Astrocyte of the cerebellum (primary cell): ENCODE data around the gene HEBP1.

Source experiments
- DNase-seq: peaks from one replicate; pipeline ENCODE4 v3.0.0-alpha.2; 2011; ENCODE audit warnings: low read depth
- H3K4me3 ChIP-seq: 2 replicates; pipeline ENCODE4 v1.5.1; 2011; ENCODE audit warnings: mild to moderate bottlenecking, low read depth, low read length, moderate library complexity
- in situ Hi-C: cut with HindIII; loops from 2 replicates; pipeline ENCODE4 v1.10.0; 2017; ENCODE audit warnings: low sequenced_read_pairs
- TF ChIP-seq, protein P1 (sequence below): IDR thresholded peaks from 2 replicates; pipeline ENCODE4 v1.5.1; 2012; ENCODE audit warnings: low read length, low read depth, moderate library complexity, mild to moderate bottlenecking; ENCODE audit errors: missing control alignments

Gene HEBP1

DNA sequence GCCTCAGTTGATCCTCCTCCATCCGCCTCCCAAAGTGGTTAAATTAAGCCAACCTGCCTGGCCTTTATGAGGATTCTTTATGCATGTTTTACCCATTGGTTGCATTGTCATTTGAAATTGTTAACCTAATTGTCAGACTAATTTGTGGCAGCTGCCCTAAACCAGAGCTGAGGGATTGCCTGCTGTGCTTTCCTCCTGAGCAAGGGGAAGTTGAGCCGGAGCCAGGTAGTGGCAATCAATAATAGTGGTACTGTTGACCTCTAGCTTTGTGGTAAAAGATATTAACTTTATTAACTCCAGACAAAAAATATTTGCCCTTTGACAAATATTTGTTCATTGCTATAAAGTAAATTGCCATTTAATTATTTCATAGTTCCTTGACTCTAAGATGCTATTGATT is 5.6 kb upstream of the HEBP1 start:
- TF ChIP-seq, protein P1, sequence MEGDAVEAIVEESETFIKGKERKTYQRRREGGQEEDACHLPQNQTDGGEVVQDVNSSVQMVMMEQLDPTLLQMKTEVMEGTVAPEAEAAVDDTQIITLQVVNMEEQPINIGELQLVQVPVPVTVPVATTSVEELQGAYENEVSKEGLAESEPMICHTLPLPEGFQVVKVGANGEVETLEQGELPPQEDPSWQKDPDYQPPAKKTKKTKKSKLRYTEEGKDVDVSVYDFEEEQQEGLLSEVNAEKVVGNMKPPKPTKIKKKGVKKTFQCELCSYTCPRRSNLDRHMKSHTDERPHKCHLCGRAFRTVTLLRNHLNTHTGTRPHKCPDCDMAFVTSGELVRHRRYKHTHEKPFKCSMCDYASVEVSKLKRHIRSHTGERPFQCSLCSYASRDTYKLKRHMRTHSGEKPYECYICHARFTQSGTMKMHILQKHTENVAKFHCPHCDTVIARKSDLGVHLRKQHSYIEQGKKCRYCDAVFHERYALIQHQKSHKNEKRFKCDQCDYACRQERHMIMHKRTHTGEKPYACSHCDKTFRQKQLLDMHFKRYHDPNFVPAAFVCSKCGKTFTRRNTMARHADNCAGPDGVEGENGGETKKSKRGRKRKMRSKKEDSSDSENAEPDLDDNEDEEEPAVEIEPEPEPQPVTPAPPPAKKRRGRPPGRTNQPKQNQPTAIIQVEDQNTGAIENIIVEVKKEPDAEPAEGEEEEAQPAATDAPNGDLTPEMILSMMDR: no peak
- no peak for DNase-seq
- H3K4me3 ChIP-seq: no peak overlapping the region
- in situ Hi-C loops: no loop called here

DNA sequence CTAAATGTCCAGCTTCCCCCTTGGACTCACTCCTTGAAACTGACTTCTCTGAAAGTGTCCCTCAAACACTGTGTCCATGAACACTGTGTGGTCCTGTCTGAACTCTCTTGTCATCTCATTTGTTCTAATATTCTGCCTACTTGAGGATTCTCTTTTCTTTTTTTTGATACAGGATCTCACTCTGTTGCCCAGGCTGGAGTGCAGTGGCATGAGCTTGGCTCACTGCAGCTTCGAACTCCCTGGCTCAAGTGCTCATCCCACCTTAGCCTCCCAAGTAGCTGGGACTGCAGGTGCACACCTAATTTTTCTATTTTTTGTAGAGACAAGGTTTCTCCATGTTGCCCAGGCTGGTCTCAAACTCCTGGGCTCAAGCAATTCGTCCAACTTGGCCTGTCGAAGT is 4.9 kb upstream of the HEBP1 start:
- TF ChIP-seq, protein P1: no peak
- no peak for DNase-seq
- H3K4me3 ChIP-seq: no peak overlapping the region
- in situ Hi-C loops: no loop called here

DNA sequence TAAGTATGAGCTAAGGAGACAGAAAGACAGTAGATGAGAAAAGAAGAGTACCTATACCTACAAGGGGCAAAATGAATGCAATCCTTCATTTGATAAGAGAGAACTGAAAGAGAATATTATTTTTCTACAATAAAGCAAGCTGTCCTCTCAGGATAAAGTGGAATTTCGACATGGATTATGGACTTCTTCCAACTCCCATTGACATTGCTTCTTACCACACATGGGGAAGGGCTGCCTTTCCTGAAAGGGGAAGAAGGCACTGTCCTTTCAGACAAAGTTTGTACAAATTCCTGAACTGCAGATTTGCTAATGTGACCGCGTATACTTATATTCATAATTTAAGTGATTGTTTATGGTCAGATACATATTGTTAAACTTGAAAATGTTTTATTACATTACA is 4.3 kb upstream of the HEBP1 start:
- in situ Hi-C loops: no loop called here
- TF ChIP-seq, protein P1: no peak
- H3K4me3 ChIP-seq: no peak overlapping the region
- DNase-seq: no peak

DNA sequence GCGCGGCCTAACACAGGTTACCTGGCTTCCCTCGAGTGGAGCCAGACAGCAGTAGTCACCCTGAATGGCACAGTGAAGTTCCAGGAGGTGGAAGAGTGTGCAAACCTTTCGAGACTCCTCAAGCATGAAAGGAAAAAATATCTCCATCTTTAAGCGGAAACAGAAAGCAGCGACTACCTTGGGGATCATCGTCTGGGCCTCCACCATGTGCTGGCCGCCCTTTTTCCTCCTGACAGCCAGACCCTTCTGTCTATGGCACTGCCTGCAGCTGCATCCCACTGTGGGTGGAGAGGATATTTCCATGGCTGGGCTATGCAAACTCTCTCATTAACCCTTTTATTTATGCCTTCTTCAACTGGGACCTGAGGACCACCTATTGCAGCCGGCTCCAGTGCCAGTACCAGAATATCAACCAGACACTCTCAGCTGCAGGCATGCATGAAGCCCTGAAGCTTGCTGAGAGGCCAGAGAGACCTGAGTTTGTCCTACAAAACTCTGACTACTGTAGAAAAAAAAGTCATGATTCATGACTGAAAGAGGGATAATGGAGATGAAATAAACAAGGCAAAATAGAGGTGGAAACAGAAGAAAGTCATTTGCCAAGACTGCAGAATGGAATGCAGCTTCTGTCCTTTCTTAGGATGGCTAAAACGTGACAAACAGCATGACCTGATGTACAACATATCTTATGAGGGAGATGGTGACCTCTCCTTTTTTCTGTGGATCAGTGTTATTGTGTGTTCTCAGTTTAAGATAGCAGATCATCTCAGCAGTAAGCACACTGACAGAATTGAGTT is 2.4 kb upstream of the HEBP1 start:
- no peak overlapping the region for H3K4me3 ChIP-seq
- no peak for DNase-seq
- in situ Hi-C loops: no loop called here
- TF ChIP-seq, protein P1: no peak

DNA sequence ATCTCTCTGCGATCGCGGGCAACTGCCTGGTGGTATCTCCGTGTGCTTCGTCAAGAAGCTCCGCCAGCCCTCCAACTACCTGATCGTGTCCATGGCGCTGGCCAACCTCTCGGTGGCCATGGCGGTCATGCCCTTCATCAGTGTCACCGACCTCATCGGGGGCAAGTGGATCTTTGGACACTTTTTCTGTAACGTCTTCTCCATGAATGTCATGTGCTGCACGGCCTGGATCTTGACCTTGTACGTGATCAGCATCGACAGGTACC is 1.6 kb upstream of the HEBP1 start:
- no peak for DNase-seq
- peak overlapping the region; percentile 54 for H3K4me3 ChIP-seq
- TF ChIP-seq, protein P1: no peak
- in situ Hi-C loops: no loop called here

DNA sequence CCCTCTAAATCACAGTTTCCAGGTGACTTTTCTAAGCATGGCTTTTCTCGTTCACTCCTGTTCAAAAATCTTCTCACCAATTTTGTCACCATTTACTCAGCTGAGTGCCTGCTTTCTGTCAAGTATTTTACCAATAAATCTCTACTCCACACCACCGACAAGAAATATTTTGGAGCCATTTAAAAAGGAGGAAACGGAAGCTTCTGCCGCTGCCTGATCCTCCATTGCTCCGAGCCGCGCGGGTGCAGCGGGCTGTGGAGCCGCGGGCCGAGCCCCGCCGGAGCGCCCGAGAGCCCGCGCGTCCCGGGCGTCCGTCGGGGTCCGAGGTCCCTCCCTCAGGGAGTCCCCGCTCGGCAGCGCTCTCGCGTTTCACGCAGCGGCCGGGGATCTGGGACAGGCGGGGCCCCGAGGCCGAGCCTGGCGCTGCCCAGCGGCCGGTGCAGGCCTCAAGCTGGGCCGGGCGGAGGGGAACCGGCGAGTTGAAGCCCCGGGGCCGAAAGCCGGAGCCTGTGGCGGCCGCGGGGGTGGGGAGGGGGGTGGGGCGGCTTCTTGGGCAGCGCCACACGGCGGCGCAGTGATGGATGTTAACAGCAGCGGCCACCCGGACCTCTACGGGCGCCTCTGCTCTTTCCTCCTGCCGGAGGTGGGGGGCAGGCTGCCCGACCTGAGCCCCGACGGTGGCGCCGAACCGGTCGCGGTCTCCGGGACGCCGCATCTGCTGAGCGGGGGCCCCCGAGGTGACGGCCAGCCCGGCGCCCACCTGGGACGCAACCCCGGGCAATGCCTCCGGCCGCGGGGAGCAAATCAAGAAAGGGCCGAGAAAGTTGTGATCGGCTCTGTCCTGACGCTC is 1.1 kb upstream of the HEBP1 start:
- no peak for DNase-seq

More for the DNA sequence above, 1.1 kb upstream of the HEBP1 start:
- TF ChIP-seq, protein P1: peak; percentile 18
- in situ Hi-C loops: no loop called here
- peak overlapping the region; percentile 54 for H3K4me3 ChIP-seq
